Esophagus squamous epithelium (tissue), 5 donors: Measurements from ENCODE around the gene GDF11. TPM values are rescaled to one million over a fixed set of nuclear protein-coding genes. Genes with fewer than 3 reads are reported as not detected.

Experiments used
- DNase-seq: peaks from one replicate; lab custom pipeline; 2025; lab: John Stamatoyannopoulos, UW
- H3K27ac ChIP-seq, 4 donors: fragments of 200-600 bp; sonication (generic); one replicate each; pipeline ENCODE4 v1.5.1; 2016 to 2019; ENCODE audit warnings: mild to moderate bottlenecking in 1 of 4
- H3K27me3 ChIP-seq, 4 donors: fragments of 200-600 bp; sonication (generic); 1 replicate in 3 of 4; 2 replicates in 1 of 4; pipeline versions ENCODE4 v1.5.1 to v1.6.0; 2017 to 2021; ENCODE audit warnings: antibody characterized with exemption in 1 of 4
- H3K36me3 ChIP-seq, 3 donors: fragments of 200-600 bp; sonication (generic); one replicate each; pipeline ENCODE4 v1.5.1; 2016 to 2019
- H3K4me1 ChIP-seq, 3 donors: fragments of 200-600 bp; sonication (generic); one replicate each; pipeline ENCODE4 v1.5.1; 2017 to 2019
- H3K4me3 ChIP-seq, 4 donors: fragments of 200-600 bp; sonication (generic); 1 replicate in 3 of 4; 2 replicates in 1 of 4; pipeline ENCODE4 v1.5.1; 2016 to 2019; ENCODE audit warnings: mild to moderate bottlenecking in 2 of 4, moderate library complexity in 1 of 4
- H3K9me3 ChIP-seq, 3 donors: fragments of 200-600 bp; sonication (generic); one replicate each; pipeline ENCODE4 v1.5.1; 2016 to 2019
- CTCF ChIP-seq, 6 experiments: fragments of 450-650 bp in 4 of 6; fragments of 200-600 bp in 2 of 6; sonication (generic) in 2 of 6; IDR thresholded peaks; one replicate each; pipeline ENCODE4 v1.5.1; 2016 to 2019; ENCODE audit warnings: antibody characterized with exemption in 6 of 6, mild to moderate bottlenecking in 4 of 6, moderate library complexity in 4 of 6
- POLR2A ChIP-seq, 4 donors: fragments of 450-650 bp; IDR thresholded peaks; one replicate each; pipeline ENCODE4 v1.6.1; 2017; ENCODE audit warnings: antibody characterized with exemption in 4 of 4, mild to moderate bottlenecking in 4 of 4, moderate library complexity in 3 of 4
- WGBS, 2 donors: methylation state at CpG; one replicate each; pipeline ENCODE4 v1.1.5; 2018; 5-methylcytosine and 5-hydroxymethylcytosine counted together
- intact Hi-C: fragments of 100-400 bp; cut with DNase I; formaldehyde crosslinking; loops from one replicate; pipeline ENCODE4 v1.15.0; 2022
- total RNA-seq, 4 donors: library from RNA; depleted of rRNA; stranded (reverse); fragments of >200 nt; gene quantifications; one replicate each; pipeline ENCODE4 v1.1.0, GENCODE V29; 2016
- donor health status: DM: yes; HTN: yes; CAD: no.

Gene GDF11
- total RNA-seq, 4 donors from 2014 or later: 0.19 to 1.9 (median 1.5) TPM

GRCh38 chr12:55732288-55732687 is 10.6 kb upstream of the GDF11 start:
- Histone ChIP-seq H3K4me1 (peaks cover 15 to 61% (median 20%) of the 10 kb centered on the region in 3 donors), H3K27ac (no peak overlapping the region), H3K27me3 (no peaks in the 10 kb centered on the region), H3K4me3 (no peak overlapping the region), H3K9me3 (no peaks in the 10 kb centered on the region), H3K36me3 (peaks cover 0 to 1% (median 0%) of the 10 kb centered on the region in 3 donors)
- intact Hi-C loops: no loop called here
- 40% methylated on average over 1 of the region's 4 CpGs; no CpG with 5 or more reads in 1 of the 2 donors for WGBS, 2 donors
- no peak for DNase-seq
- TF ChIP-seq CTCF (IDR thresholded peaks at IDR 0.05) (no peak), POLR2A (IDR thresholded peaks at IDR 0.05) (no peak)

GRCh38 chr12:55733021-55733555 is 9.8 kb upstream of the GDF11 start:
- Histone ChIP-seq H3K27me3 (no peaks in the 10 kb centered on the region), H3K36me3 (no peaks in the 10 kb centered on the region), H3K9me3 (no peaks in the 10 kb centered on the region), H3K4me1 (peaks cover 19 to 61% (median 23%) of the 10 kb centered on the region in 3 donors), H3K4me3 (no peak overlapping the region), H3K27ac (no peak overlapping the region)
- no peak for TF ChIP-seq CTCF (IDR thresholded peaks at IDR 0.05)
- no peak for TF ChIP-seq POLR2A (IDR thresholded peaks at IDR 0.05)
- no peak for DNase-seq
- intact Hi-C loops: no loop called here
- 83 to 87% methylated on average over 4 to 11 of the region's 14 CpGs for WGBS, 2 donors

GRCh38 chr12:55733858-55734257 is 9.1 kb upstream of the GDF11 start:
- H3K27me3 ChIP-seq: no peaks in the 10 kb centered on the region
- peaks cover 22 to 67% (median 28%) of the 10 kb centered on the region in 3 donors for H3K4me1 ChIP-seq
- no peaks in the 10 kb centered on the region for H3K9me3 ChIP-seq
- WGBS, 2 donors: 82% methylated on average over 2 of the region's 2 CpGs
- no peaks in the 10 kb centered on the region for H3K36me3 ChIP-seq
- no peak overlapping the region for H3K27ac ChIP-seq
- no peak for DNase-seq
- H3K4me3 ChIP-seq: no peak overlapping the region
- TF ChIP-seq CTCF (IDR thresholded peaks at IDR 0.05) (no peak), POLR2A (IDR thresholded peaks at IDR 0.05) (no peak)
- intact Hi-C loops: no loop called here

GRCh38 chr12:55734595-55734994 is 8.3 kb upstream of the GDF11 start:
- H3K27ac ChIP-seq: no peak overlapping the region
- WGBS, 2 donors: 90% methylated on average over 2 of the region's 3 CpGs; no CpG with 5 or more reads in 1 of the 2 donors
- TF ChIP-seq POLR2A (IDR thresholded peaks at IDR 0.05): no peak
- TF ChIP-seq CTCF (IDR thresholded peaks at IDR 0.05): no peak
- H3K4me1 ChIP-seq: peaks cover 22 to 63% (median 28%) of the 10 kb centered on the region in 3 donors
- DNase-seq: no peak
- intact Hi-C loops: no loop called here
- no peak overlapping the region for H3K4me3 ChIP-seq
- H3K27me3 ChIP-seq: no peaks in the 10 kb centered on the region
- no peaks in the 10 kb centered on the region for H3K36me3 ChIP-seq
- no peaks in the 10 kb centered on the region for H3K9me3 ChIP-seq

DNA sequence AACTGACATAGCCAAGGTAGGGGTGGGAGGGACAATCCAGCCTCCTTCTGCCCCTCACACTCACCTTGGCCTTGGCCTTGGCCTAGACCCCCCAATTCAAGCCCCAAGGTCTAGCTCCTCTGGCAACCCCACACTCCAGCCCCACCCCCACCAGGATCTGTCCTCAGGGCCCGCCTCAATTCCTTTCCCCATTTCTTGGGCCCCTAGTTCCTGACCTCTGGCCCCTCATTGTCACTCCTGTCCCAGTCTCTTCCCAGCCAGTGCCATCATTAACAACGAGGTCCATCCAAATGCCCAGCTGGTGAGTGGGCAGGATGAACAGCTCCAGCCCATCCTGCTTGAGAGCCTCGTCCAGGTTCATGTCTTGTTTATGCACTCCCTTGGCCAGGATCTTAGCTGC is 6.8 kb upstream of the GDF11 start:
- Histone ChIP-seq H3K9me3 (no peaks in the 10 kb centered on the region), H3K4me1 (peaks cover 15 to 48% (median 18%) of the 10 kb centered on the region in 3 donors), H3K4me3 (no peak overlapping the region), H3K27me3 (no peaks in the 10 kb centered on the region), H3K36me3 (no peaks in the 10 kb centered on the region), H3K27ac (no peak overlapping the region)
- no peak for DNase-seq
- intact Hi-C loops: no loop called here
- no peak for TF ChIP-seq POLR2A (IDR thresholded peaks at IDR 0.05)
- no peak for TF ChIP-seq CTCF (IDR thresholded peaks at IDR 0.05)
- WGBS, 2 donors: 50 to 58% methylated on average over 2 to 3 of the region's 3 CpGs
